Fibroblast of lung (primary cell): Measurements from ENCODE around the gene PXN. TPM values are rescaled to one million over a fixed set of nuclear protein-coding genes. Genes with fewer than 3 reads are reported as not detected.
"Not testable (repeated sequence)": the region's sequence is repeated elsewhere in the genome, so short reads cannot be mapped to it uniquely, and the experiment has no call there.

Experiments used
- DNase-seq, 2 donors: peaks; one replicate each; pipeline versions ENCODE4 v3.0.0 to v3.0.0-alpha.2; 2010; ENCODE audit warnings: low read depth in 2 of 2
- H2AFZ ChIP-seq: 2 replicates; pipeline ENCODE4 v1.5.1; 2012; ENCODE audit warnings: low read length, control low read depth, inconsistent platforms
- H3K27ac ChIP-seq: 2 replicates; pipeline ENCODE4 v1.5.1; 2011; ENCODE audit warnings: low read length, control low read depth; ENCODE audit not compliant: insufficient read depth
- H3K27me3 ChIP-seq: 2 replicates; pipeline ENCODE4 v1.5.1; 2011; ENCODE audit warnings: mild to moderate bottlenecking, low read length; ENCODE audit not compliant: control insufficient read depth, insufficient read depth
- H3K36me3 ChIP-seq: 2 replicates; pipeline ENCODE4 v1.5.1; 2011; ENCODE audit warnings: low read length; ENCODE audit not compliant: control insufficient read depth, insufficient read depth
- H3K4me1 ChIP-seq: 2 replicates; pipeline ENCODE4 v1.5.1; 2011; ENCODE audit warnings: low read length; ENCODE audit not compliant: control insufficient read depth, insufficient read depth; ENCODE audit errors: extremely low read depth
- H3K4me2 ChIP-seq: 2 replicates; pipeline ENCODE4 v1.5.1; 2011; ENCODE audit warnings: low read length, control low read depth; ENCODE audit not compliant: insufficient read depth; ENCODE audit errors: extremely low read depth
- H3K4me3 ChIP-seq, 4 experiments: fragments of 200-600 bp in 1 of 4; sonication (generic) in 1 of 4; replicated peaks in 1 of 4; 2 replicates each; pipeline ENCODE4 v1.5.1; 2011 to 2016; ENCODE audit warnings: low read length in 4 of 4, low read depth in 3 of 4, mild to moderate bottlenecking in 3 of 4, control low read depth in 2 of 4, inconsistent platforms in 1 of 4, mixed read lengths in 1 of 4; ENCODE audit not compliant: insufficient read depth in 1 of 4; ENCODE audit errors: control extremely low read depth in 1 of 4
- H3K79me2 ChIP-seq: 2 replicates; pipeline ENCODE4 v1.5.1; 2012; ENCODE audit warnings: mild to moderate bottlenecking, low read length, inconsistent platforms; ENCODE audit not compliant: control insufficient read depth, insufficient read depth
- H3K9ac ChIP-seq: 2 replicates; pipeline ENCODE4 v1.5.1; 2011; ENCODE audit warnings: mild to moderate bottlenecking, low read length, control low read depth; ENCODE audit not compliant: insufficient read depth
- H3K9me3 ChIP-seq: 2 replicates; pipeline ENCODE4 v1.5.1; 2012; ENCODE audit warnings: low read depth, low read length; ENCODE audit not compliant: control insufficient read depth, insufficient read depth
- H4K20me1 ChIP-seq: 2 replicates; pipeline ENCODE4 v1.5.1; 2011; ENCODE audit warnings: low read length; ENCODE audit not compliant: control insufficient read depth, insufficient read depth; ENCODE audit errors: extremely low read depth
- CTCF ChIP-seq, 2 donors: IDR thresholded peaks in 1 of 2; conservative IDR thresholded peaks in 1 of 2; 1 replicate in 1 of 2; 2 replicates in 1 of 2; pipeline ENCODE4 v1.5.1; 2011 to 2012; ENCODE audit warnings: low read length in 2 of 2, control low read depth in 1 of 2, inconsistent platforms in 1 of 2, low read depth in 1 of 2, mild to moderate bottlenecking in 1 of 2
- EZH2 ChIP-seq: IDR thresholded peaks from 2 replicates; pipeline ENCODE4 v1.5.1; 2012; ENCODE audit warnings: low read length, control low read depth, mild to moderate bottlenecking; ENCODE audit errors: missing control alignments
- polyA plus RNA-seq, 2 donors: library from polyadenylated mRNA; depleted of rRNA in 1 of 2; stranded (reverse) in 1 of 2; unstranded in 1 of 2; fragments of >200 nt; gene quantifications; 2 replicates each; pipeline ENCODE4 v1.2.1, GENCODE V29; 2011 to 2012; ENCODE audit warnings: missing spikeins in 1 of 2
- total RNA-seq: library from RNA; depleted of rRNA; stranded (reverse); fragments of >200 nt; gene quantifications from 2 replicates; pipeline ENCODE4 v1.2.1, GENCODE V29; 2014

PXN gene
- total and polyA plus RNA-seq, 2 donors (not counting 1 experiment from before 2014, with no cell fraction given): 21.5 to 31.4 TPM

GRCh38 chr12:120249266-120249874, 16.2 kb downstream of the PXN start:
- no peaks in the 10 kb centered on the region for H3K27me3 ChIP-seq
- peak overlapping the region; percentile 68 for H3K4me2 ChIP-seq
- peaks cover 3% of the 10 kb centered on the region for H3K36me3 ChIP-seq
- peaks cover 32% of the 10 kb centered on the region for H3K4me1 ChIP-seq
- no peak overlapping the region for H3K4me3 ChIP-seq
- no peaks in the 10 kb centered on the region for H3K9me3 ChIP-seq
- peaks cover 89% of the 10 kb centered on the region for H3K79me2 ChIP-seq
- H3K27ac ChIP-seq: peak overlapping the region; percentile 57
- H3K9ac ChIP-seq: no peak overlapping the region
- no peak overlapping the region for H2AFZ ChIP-seq
- no peak for DNase-seq
- TF ChIP-seq CTCF (conservative IDR thresholded peaks at IDR 0.05 in 1 of 2, IDR thresholded peaks at IDR 0.05 in 1 of 2; ENCODE audit: low read depth in 1 of 2, low read length in 2 of 2): no peak
- no peak for TF ChIP-seq EZH2
- no peaks in the 10 kb centered on the region for H4K20me1 ChIP-seq

GRCh38 chr12:120247621-120248030, 17.9 kb downstream of the PXN start:
- Histone ChIP-seq H3K9me3 (no peaks in the 10 kb centered on the region), H3K36me3 (peaks cover 4% of the 10 kb centered on the region), H3K9ac (no peak overlapping the region), H3K27me3 (no peaks in the 10 kb centered on the region), H3K4me3 (no peak overlapping the region), H3K79me2 (peaks cover 87% of the 10 kb centered on the region), H3K4me2 (peak overlapping the region; percentile 19), H3K4me1 (peaks cover 36% of the 10 kb centered on the region), H4K20me1 (no peaks in the 10 kb centered on the region), H2AFZ (no peak overlapping the region), H3K27ac (peak overlapping the region; percentile 62)
- DNase-seq: peak; percentile 49 to 77
- TF ChIP-seq EZH2 (no peak), CTCF (conservative IDR thresholded peaks at IDR 0.05 in 1 of 2, IDR thresholded peaks at IDR 0.05 in 1 of 2; ENCODE audit: low read depth in 1 of 2, low read length in 2 of 2) (no peak)

GRCh38 chr12:120247183-120247582, 18.3 kb downstream of the PXN start:
- Histone ChIP-seq H3K79me2 (peaks cover 87% of the 10 kb centered on the region), H3K27ac (peak overlapping the region; percentile 62), H3K4me1 (peaks cover 36% of the 10 kb centered on the region), H3K9me3 (no peaks in the 10 kb centered on the region), H3K27me3 (no peaks in the 10 kb centered on the region), H3K9ac (no peak overlapping the region), H3K36me3 (peaks cover 4% of the 10 kb centered on the region), H2AFZ (no peak overlapping the region), H3K4me2 (peak overlapping the region; percentile 19), H4K20me1 (no peaks in the 10 kb centered on the region), H3K4me3 (no peak overlapping the region)
- no peak for TF ChIP-seq EZH2
- TF ChIP-seq CTCF (conservative IDR thresholded peaks at IDR 0.05 in 1 of 2, IDR thresholded peaks at IDR 0.05 in 1 of 2; ENCODE audit: low read depth in 1 of 2, low read length in 2 of 2): no peak
- DNase-seq: no peak

GRCh38 chr12:120246705-120247104, 18.8 kb downstream of the PXN start:
- Histone ChIP-seq H3K79me2 (peaks cover 87% of the 10 kb centered on the region), H3K4me1 (peaks cover 39% of the 10 kb centered on the region)
- not testable (repeated sequence) for H3K27me3 ChIP-seq, DNase-seq, H3K27ac ChIP-seq, H4K20me1 ChIP-seq, H3K4me2 ChIP-seq, H3K9ac ChIP-seq, H2AFZ ChIP-seq, H3K4me3 ChIP-seq, H3K36me3 ChIP-seq, H3K9me3 ChIP-seq
